DOHH2 (cell line): ENCODE results near the gene HNRNPUL1.

Experiments
- EZH2phosphoT487 ChIP-seq: fragments of 200-600 bp; sonication (generic); IDR thresholded peaks from 2 replicates; pipeline ENCODE4 v1.6.1; 2017; ENCODE audit warnings: borderline replicate concordance, mild to moderate bottlenecking, antibody characterized with exemption, low read length, moderate library complexity, mixed read lengths
- TF ChIP-seq, protein P1 (sequence below): fragments of 200-600 bp; sonication (generic); IDR thresholded peaks from one replicate; pipeline ENCODE4 v1.5.1; 2014; ENCODE audit warnings: antibody characterized with exemption, mild to moderate bottlenecking, low read depth, low read length; ENCODE audit not compliant: poor library complexity, severe bottlenecking

DNA sequence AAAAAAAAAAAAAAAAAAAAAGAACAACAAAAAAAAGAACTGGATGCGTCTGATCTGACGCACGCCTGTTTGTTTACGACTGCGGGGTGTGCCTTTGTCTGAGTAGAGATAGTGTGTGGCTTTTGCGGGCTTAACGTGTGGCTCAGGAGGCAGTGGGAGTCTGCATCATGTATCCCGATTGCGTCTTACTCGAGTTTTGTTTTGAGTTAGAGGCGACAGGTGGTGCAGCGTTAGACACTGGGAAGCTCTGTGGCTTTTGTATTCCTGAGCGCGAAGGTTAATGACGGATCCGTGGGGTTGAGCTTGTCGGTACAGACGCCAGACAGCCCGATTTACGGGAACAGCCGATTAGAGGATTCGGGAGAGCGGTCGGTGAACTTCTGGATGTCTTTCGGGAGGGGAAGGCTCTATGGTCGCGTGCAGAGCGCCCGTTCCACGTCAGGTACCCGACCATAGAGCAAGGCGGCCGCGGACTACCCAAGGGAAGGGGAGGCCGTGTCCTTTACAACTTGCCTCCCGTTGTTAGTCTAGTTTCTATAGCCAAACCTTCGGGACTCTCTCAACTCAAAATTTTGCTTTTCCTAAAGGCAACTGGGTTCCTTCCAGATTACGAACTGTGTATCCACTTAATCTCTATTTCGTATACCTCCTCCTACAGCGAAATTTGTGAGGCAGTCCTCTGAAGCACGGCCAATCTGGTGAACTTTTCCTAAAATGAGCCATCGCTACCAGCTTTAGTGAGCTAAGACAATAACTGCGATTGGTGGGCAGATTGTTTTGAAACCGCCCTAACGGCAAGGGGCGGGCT lies 926 bp upstream of the HNRNPUL1 start:
- TF ChIP-seq, protein P1, sequence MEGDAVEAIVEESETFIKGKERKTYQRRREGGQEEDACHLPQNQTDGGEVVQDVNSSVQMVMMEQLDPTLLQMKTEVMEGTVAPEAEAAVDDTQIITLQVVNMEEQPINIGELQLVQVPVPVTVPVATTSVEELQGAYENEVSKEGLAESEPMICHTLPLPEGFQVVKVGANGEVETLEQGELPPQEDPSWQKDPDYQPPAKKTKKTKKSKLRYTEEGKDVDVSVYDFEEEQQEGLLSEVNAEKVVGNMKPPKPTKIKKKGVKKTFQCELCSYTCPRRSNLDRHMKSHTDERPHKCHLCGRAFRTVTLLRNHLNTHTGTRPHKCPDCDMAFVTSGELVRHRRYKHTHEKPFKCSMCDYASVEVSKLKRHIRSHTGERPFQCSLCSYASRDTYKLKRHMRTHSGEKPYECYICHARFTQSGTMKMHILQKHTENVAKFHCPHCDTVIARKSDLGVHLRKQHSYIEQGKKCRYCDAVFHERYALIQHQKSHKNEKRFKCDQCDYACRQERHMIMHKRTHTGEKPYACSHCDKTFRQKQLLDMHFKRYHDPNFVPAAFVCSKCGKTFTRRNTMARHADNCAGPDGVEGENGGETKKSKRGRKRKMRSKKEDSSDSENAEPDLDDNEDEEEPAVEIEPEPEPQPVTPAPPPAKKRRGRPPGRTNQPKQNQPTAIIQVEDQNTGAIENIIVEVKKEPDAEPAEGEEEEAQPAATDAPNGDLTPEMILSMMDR, result no peak
- TF ChIP-seq EZH2phosphoT487, result no peak
